GM21786 (cell line): Measurements from ENCODE around the gene MEPE.
A peak's percentile ranks its signal among the peaks of the same experiment; 100 is the strongest.

Source experiments
- ATAC-seq: cut with Tn5 transposase; IDR thresholded peaks from one replicate; pipeline ENCODE4 v1.9.1; 2021; ENCODE audit not compliant: unreplicated experiment

The MEPE gene

GRCh38 chr4:87839592-87839946, 6.8 kb downstream of the MEPE start:
- ATAC-seq: no peak

- ATAC-seq: no peak
Observed at GRCh38 chr4:87840149-87840548, 7.4 kb downstream of the MEPE start.

- ATAC-seq: no peak
Observed at GRCh38 chr4:87843936-87844335, 11.2 kb downstream of the MEPE start.

GRCh38 chr4:87844452-87844851, 11.7 kb downstream of the MEPE start:
- no peak for ATAC-seq

GRCh38 chr4:87846226-87846625, 13.5 kb downstream of the MEPE start:
- ATAC-seq: no peak

- ATAC-seq: peak; percentile 90
Observed at GRCh38 chr4:87848622-87849351, 16.0 kb downstream of the MEPE start.

- no peak for ATAC-seq
Observed at GRCh38 chr4:87849612-87850011, 16.8 kb downstream of the MEPE start.

- ATAC-seq: no peak
Observed at GRCh38 chr4:87851332-87851731, 18.6 kb downstream of the MEPE start.

- ATAC-seq: no peak
Observed at GRCh38 chr4:87851953-87852352, 19.2 kb downstream of the MEPE start.

GRCh38 chr4:87853108-87853507, 20.3 kb downstream of the MEPE start:
- no peak for ATAC-seq

- ATAC-seq: no peak
Observed at GRCh38 chr4:87853891-87854290, 21.1 kb downstream of the MEPE start.

GRCh38 chr4:87855559-87855958, 22.8 kb downstream of the MEPE start:
- no peak for ATAC-seq

- no peak for ATAC-seq
Observed at GRCh38 chr4:87856816-87857215, 24.0 kb downstream of the MEPE start.

GRCh38 chr4:87857789-87858188, 25.0 kb downstream of the MEPE start:
- no peak for ATAC-seq

- no peak for ATAC-seq
Observed at GRCh38 chr4:87862236-87862635, 29.5 kb downstream of the MEPE start.

GRCh38 chr4:87863486-87863885, 30.7 kb downstream of the MEPE start:
- ATAC-seq: no peak

- ATAC-seq: no peak
Observed at GRCh38 chr4:87864321-87864720, 31.6 kb downstream of the MEPE start.

GRCh38 chr4:87865288-87865687, 32.5 kb downstream of the MEPE start:
- no peak for ATAC-seq

GRCh38 chr4:87865960-87866598, 33.3 kb downstream of the MEPE start:
- ATAC-seq: no peak

- ATAC-seq: no peak
Observed at GRCh38 chr4:87868522-87868921, 35.8 kb downstream of the MEPE start.

GRCh38 chr4:87872028-87872427, 39.3 kb downstream of the MEPE start:
- no peak for ATAC-seq

- no peak for ATAC-seq
Observed at GRCh38 chr4:87875191-87875590, 42.4 kb downstream of the MEPE start.

GRCh38 chr4:87880106-87880505, 47.3 kb downstream of the MEPE start:
- ATAC-seq: no peak
